GM18505 (cell line): ENCODE results near the gene MYLK2.
A peak's percentile ranks its signal among the peaks of the same experiment; 100 is the strongest.

Experiments
- ATAC-seq: cut with Tn5 transposase; IDR thresholded peaks from one replicate; pipeline ENCODE4 v1.9.1; 2021; ENCODE audit not compliant: unreplicated experiment
- POLR2A ChIP-seq: IDR thresholded peaks from 4 replicates; pipeline ENCODE4 v1.6.1; 2011; ENCODE audit warnings: borderline replicate concordance; ENCODE audit not compliant: insufficient read depth, insufficient read length; ENCODE audit errors: extremely low read depth

The MYLK2 gene

GRCh38 chr20:31872406-31872805 is 53.2 kb downstream of the MYLK2 start:
- no peak for TF ChIP-seq POLR2A
- no peak for ATAC-seq

GRCh38 chr20:31875671-31876070 is 56.5 kb downstream of the MYLK2 start:
- ATAC-seq, result no peak
- TF ChIP-seq POLR2A, result no peak

GRCh38 chr20:31877684-31878083 is 58.5 kb downstream of the MYLK2 start:
- no peak for TF ChIP-seq POLR2A
- ATAC-seq, result no peak

GRCh38 chr20:31879143-31879987 is 60.2 kb downstream of the MYLK2 start:
- ATAC-seq, result peak; percentile 85
- peak; percentile 32 for TF ChIP-seq POLR2A

GRCh38 chr20:31881945-31882344 is 62.8 kb downstream of the MYLK2 start:
- ATAC-seq, result no peak

GRCh38 chr20:31883829-31884228 is 64.7 kb downstream of the MYLK2 start:
- TF ChIP-seq POLR2A, result no peak
- ATAC-seq, result no peak

More at GRCh38 chr20:31881945-31882344, 62.8 kb downstream of the MYLK2 start:
- no peak for TF ChIP-seq POLR2A
